Body of pancreas (tissue), 4 donors: ENCODE data around the gene SLX4.

Source experiments
- POLR2A ChIP-seq, 3 donors: fragments of 450-650 bp; IDR thresholded peaks; one replicate each; pipeline ENCODE4 v1.6.1; 2016; ENCODE audit warnings: antibody characterized with exemption in 3 of 3, mild to moderate bottlenecking in 2 of 3
- TF ChIP-seq, protein P1 (sequence below), 7 experiments: fragments of 450-650 bp in 4 of 7; fragments of 200-600 bp in 3 of 7; sonication (generic) in 3 of 7; IDR thresholded peaks; one replicate each; pipeline ENCODE4 v1.5.1; 2016 to 2019; ENCODE audit warnings: antibody characterized with exemption in 7 of 7

DNA sequence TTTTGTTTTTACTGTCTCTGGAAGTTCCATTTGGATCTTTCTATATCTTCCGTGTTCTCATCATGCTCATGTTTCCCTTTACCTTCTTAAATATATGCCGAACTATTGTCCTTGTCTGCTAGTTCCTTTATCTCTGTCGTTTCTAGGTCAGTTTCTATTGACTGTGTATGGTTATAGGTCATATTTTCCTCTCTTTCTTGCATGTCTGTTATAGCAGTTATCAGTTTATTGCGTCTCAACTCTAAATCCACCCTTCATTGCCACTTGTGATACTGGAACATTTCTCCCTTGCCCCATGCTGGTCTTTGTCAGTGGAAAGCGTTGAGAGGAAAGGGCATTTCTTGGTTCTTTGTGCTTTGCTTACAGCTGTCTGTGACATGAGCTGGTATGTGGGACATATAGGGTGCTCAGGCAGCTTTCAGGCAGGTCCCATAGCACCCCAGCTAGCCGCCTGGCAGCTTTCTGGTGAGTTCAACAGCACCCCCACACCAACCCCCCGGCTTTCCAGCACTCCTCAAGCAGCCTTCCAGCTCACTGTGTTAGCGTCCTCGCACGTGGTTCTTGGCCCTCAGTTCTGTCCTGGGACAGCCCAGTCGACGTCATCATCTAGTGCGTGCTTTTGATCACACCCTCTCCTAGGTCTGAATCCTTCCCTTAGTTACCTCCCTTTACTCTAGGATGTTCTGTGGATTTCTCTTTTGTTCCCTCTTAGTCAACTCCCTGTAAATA lies 27.7 kb upstream of the SLX4 start:
- TF ChIP-seq, protein P1, sequence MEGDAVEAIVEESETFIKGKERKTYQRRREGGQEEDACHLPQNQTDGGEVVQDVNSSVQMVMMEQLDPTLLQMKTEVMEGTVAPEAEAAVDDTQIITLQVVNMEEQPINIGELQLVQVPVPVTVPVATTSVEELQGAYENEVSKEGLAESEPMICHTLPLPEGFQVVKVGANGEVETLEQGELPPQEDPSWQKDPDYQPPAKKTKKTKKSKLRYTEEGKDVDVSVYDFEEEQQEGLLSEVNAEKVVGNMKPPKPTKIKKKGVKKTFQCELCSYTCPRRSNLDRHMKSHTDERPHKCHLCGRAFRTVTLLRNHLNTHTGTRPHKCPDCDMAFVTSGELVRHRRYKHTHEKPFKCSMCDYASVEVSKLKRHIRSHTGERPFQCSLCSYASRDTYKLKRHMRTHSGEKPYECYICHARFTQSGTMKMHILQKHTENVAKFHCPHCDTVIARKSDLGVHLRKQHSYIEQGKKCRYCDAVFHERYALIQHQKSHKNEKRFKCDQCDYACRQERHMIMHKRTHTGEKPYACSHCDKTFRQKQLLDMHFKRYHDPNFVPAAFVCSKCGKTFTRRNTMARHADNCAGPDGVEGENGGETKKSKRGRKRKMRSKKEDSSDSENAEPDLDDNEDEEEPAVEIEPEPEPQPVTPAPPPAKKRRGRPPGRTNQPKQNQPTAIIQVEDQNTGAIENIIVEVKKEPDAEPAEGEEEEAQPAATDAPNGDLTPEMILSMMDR (IDR thresholded peaks at IDR 0.05), result no peak
- no peak for TF ChIP-seq POLR2A (IDR thresholded peaks at IDR 0.05)
